KOPT-K1 (cell line): ENCODE results near the gene GK2.

ENCODE experiments used
- H3K27ac ChIP-seq: fragments of 200-600 bp; sonication (generic); 2 replicates; pipeline ENCODE4 v1.5.1; 2016; ENCODE audit warnings: antibody characterized with exemption, mild to moderate bottlenecking, low read depth, low read length; ENCODE audit not compliant: poor library complexity, severe bottlenecking
- H3K36me3 ChIP-seq: fragments of 200-600 bp; sonication (generic); 2 replicates; pipeline ENCODE4 v1.5.1; 2017; ENCODE audit warnings: antibody characterized with exemption, mild to moderate bottlenecking, low read length, moderate library complexity; ENCODE audit not compliant: insufficient read depth
- H3K9me3 ChIP-seq: fragments of 200-600 bp; sonication (generic); 2 replicates; pipeline ENCODE4 v1.5.1; 2017; ENCODE audit warnings: antibody characterized with exemption, low read length, mild to moderate bottlenecking; ENCODE audit not compliant: insufficient read depth, poor library complexity, severe bottlenecking

The GK2 gene

GRCh38 chr4:79404666-79405065, 3.4 kb downstream of the GK2 start:
- H3K36me3 ChIP-seq = no peaks in the 10 kb centered on the region
- H3K9me3 ChIP-seq = no peaks in the 10 kb centered on the region
- no peak overlapping the region for H3K27ac ChIP-seq

- H3K9me3 ChIP-seq = no peaks in the 10 kb centered on the region
These were observed 4.7 kb downstream of the GK2 start for GRCh38 chr4:79403356-79403755.

GRCh38 chr4:79402332-79402851, 5.6 kb downstream of the GK2 start:
- Histone ChIP-seq H3K9me3 (no peaks in the 10 kb centered on the region), H3K27ac (no peak overlapping the region)

More at GRCh38 chr4:79403356-79403755, 4.7 kb downstream of the GK2 start:
- Histone ChIP-seq H3K27ac (no peak overlapping the region), H3K36me3 (no peaks in the 10 kb centered on the region)

GRCh38 chr4:79399076-79399475, 9.0 kb downstream of the GK2 start:
- Histone ChIP-seq H3K27ac (no peak overlapping the region), H3K36me3 (no peaks in the 10 kb centered on the region), H3K9me3 (no peaks in the 10 kb centered on the region)

More at GRCh38 chr4:79402332-79402851, 5.6 kb downstream of the GK2 start:
- H3K36me3 ChIP-seq = no peaks in the 10 kb centered on the region

- Histone ChIP-seq H3K27ac (no peak overlapping the region), H3K9me3 (no peaks in the 10 kb centered on the region), H3K36me3 (no peaks in the 10 kb centered on the region)
These were observed 10.1 kb downstream of the GK2 start for GRCh38 chr4:79397951-79398350.

GRCh38 chr4:79396794-79397193, 11.2 kb downstream of the GK2 start:
- no peaks in the 10 kb centered on the region for H3K36me3 ChIP-seq
- no peak overlapping the region for H3K27ac ChIP-seq
- H3K9me3 ChIP-seq = no peaks in the 10 kb centered on the region

- Histone ChIP-seq H3K36me3 (no peaks in the 10 kb centered on the region), H3K27ac (no peak overlapping the region), H3K9me3 (no peaks in the 10 kb centered on the region)
These were observed 12.2 kb downstream of the GK2 start for GRCh38 chr4:79395841-79396240.

GRCh38 chr4:79390890-79391289, 17.1 kb downstream of the GK2 start:
- no peaks in the 10 kb centered on the region for H3K9me3 ChIP-seq
- no peak overlapping the region for H3K27ac ChIP-seq
- H3K36me3 ChIP-seq = no peaks in the 10 kb centered on the region

GRCh38 chr4:79385641-79386040, 22.4 kb downstream of the GK2 start:
- Histone ChIP-seq H3K27ac (no peak overlapping the region), H3K36me3 (no peaks in the 10 kb centered on the region), H3K9me3 (no peaks in the 10 kb centered on the region)

- Histone ChIP-seq H3K27ac (no peak overlapping the region), H3K9me3 (no peaks in the 10 kb centered on the region), H3K36me3 (no peaks in the 10 kb centered on the region)
These were observed 26.9 kb downstream of the GK2 start for GRCh38 chr4:79381161-79381560.

- Histone ChIP-seq H3K27ac (no peak overlapping the region), H3K36me3 (no peaks in the 10 kb centered on the region), H3K9me3 (no peaks in the 10 kb centered on the region)
These were observed 38.0 kb downstream of the GK2 start for GRCh38 chr4:79370026-79370425.

GRCh38 chr4:79367096-79367495, 40.9 kb downstream of the GK2 start:
- no peak overlapping the region for H3K27ac ChIP-seq
- H3K36me3 ChIP-seq = no peaks in the 10 kb centered on the region

GRCh38 chr4:79366422-79366821, 41.6 kb downstream of the GK2 start:
- H3K9me3 ChIP-seq = no peaks in the 10 kb centered on the region
- no peak overlapping the region for H3K27ac ChIP-seq
- H3K36me3 ChIP-seq = no peaks in the 10 kb centered on the region

More at GRCh38 chr4:79367096-79367495, 40.9 kb downstream of the GK2 start:
- H3K9me3 ChIP-seq = no peaks in the 10 kb centered on the region

GRCh38 chr4:79364061-79364460, 44.0 kb downstream of the GK2 start:
- H3K36me3 ChIP-seq = no peaks in the 10 kb centered on the region
- H3K9me3 ChIP-seq = no peaks in the 10 kb centered on the region
- H3K27ac ChIP-seq = no peak overlapping the region

GRCh38 chr4:79362626-79363025, 45.4 kb downstream of the GK2 start:
- H3K36me3 ChIP-seq = no peaks in the 10 kb centered on the region
- H3K9me3 ChIP-seq = no peaks in the 10 kb centered on the region
- H3K27ac ChIP-seq = no peak overlapping the region

- Histone ChIP-seq H3K27ac (no peak overlapping the region), H3K9me3 (no peaks in the 10 kb centered on the region), H3K36me3 (no peaks in the 10 kb centered on the region)
These were observed 48.0 kb downstream of the GK2 start for GRCh38 chr4:79360006-79360405.
